Body of pancreas (tissue), 4 donors: ENCODE measurements around the gene ANGPTL4. TPM values are rescaled to one million over a fixed set of nuclear protein-coding genes. Genes with fewer than 3 reads are reported as not detected.
A peak's percentile ranks its signal among the peaks of the same experiment; 100 is the strongest.

Experiments
- ATAC-seq: fragments of 150-250 bp; one replicate; pipeline ENCODE4 v1.9.1; 2016
- DNase-seq, 4 donors: peaks; one replicate each; pipeline ENCODE4 v3.0.0-alpha.2; 2019
- H3K27ac ChIP-seq, 4 donors: fragments of 200-600 bp; sonication (generic); 1 replicate in 3 of 4; 2 replicates in 1 of 4; pipeline versions ENCODE4 v1.5.1 to v1.6.1; 2016 to 2019; ENCODE audit warnings: mild to moderate bottlenecking in 1 of 4, mixed read lengths in 1 of 4, moderate library complexity in 1 of 4
- H3K27me3 ChIP-seq, 2 donors: fragments of 200-600 bp; sonication (generic); one replicate each; pipeline ENCODE4 v1.6.0; 2016; ENCODE audit warnings: mild to moderate bottlenecking in 1 of 2
- H3K36me3 ChIP-seq, 2 donors: fragments of 200-600 bp; sonication (generic); replicated peaks in 1 of 2; 2 replicates each; pipeline ENCODE4 v1.5.1; 2016; ENCODE audit warnings: low read depth in 2 of 2; ENCODE audit not compliant: insufficient read depth in 1 of 2
- H3K4me1 ChIP-seq: fragments of 200-600 bp; sonication (generic); one replicate; pipeline ENCODE4 v1.6.0; 2016
- H3K4me3 ChIP-seq, 2 donors: fragments of 200-600 bp; sonication (generic); 1 replicate in 1 of 2; 2 replicates in 1 of 2; pipeline ENCODE4 v1.5.1; 2016 to 2019
- H3K9me3 ChIP-seq, 3 donors: fragments of 200-600 bp; sonication (generic); 1 replicate in 2 of 3; 2 replicates in 1 of 3; pipeline ENCODE4 v1.5.1; 2016
- POLR2A ChIP-seq, 3 donors: fragments of 450-650 bp; IDR thresholded peaks; one replicate each; pipeline ENCODE4 v1.6.1; 2016; ENCODE audit warnings: antibody characterized with exemption in 3 of 3, mild to moderate bottlenecking in 2 of 3
- WGBS, 2 donors: methylation state at CpG; one replicate each; pipeline ENCODE4 v1.1.5; 2017; 5-methylcytosine and 5-hydroxymethylcytosine counted together
- intact Hi-C: fragments of 100-400 bp; cut with DNase I; formaldehyde crosslinking; loops from one replicate; pipeline ENCODE4 v1.15.1; 2023
- total RNA-seq, 2 donors: library from RNA; depleted of rRNA; stranded (reverse); fragments of >200 nt; gene quantifications; one replicate each; pipeline ENCODE4 v1.1.0, GENCODE V29; 2016
- TF ChIP-seq, protein P1 (sequence below), 7 experiments: fragments of 450-650 bp in 4 of 7; fragments of 200-600 bp in 3 of 7; sonication (generic) in 3 of 7; IDR thresholded peaks; one replicate each; pipeline ENCODE4 v1.5.1; 2016 to 2019; ENCODE audit warnings: antibody characterized with exemption in 7 of 7

ANGPTL4 gene
- total RNA-seq, 2 donors from 2014 or later, result 68.7 to 110 TPM

GRCh38 chr19:8360196-8360595 is 3.8 kb upstream of the ANGPTL4 start:
- TF ChIP-seq, protein P1, sequence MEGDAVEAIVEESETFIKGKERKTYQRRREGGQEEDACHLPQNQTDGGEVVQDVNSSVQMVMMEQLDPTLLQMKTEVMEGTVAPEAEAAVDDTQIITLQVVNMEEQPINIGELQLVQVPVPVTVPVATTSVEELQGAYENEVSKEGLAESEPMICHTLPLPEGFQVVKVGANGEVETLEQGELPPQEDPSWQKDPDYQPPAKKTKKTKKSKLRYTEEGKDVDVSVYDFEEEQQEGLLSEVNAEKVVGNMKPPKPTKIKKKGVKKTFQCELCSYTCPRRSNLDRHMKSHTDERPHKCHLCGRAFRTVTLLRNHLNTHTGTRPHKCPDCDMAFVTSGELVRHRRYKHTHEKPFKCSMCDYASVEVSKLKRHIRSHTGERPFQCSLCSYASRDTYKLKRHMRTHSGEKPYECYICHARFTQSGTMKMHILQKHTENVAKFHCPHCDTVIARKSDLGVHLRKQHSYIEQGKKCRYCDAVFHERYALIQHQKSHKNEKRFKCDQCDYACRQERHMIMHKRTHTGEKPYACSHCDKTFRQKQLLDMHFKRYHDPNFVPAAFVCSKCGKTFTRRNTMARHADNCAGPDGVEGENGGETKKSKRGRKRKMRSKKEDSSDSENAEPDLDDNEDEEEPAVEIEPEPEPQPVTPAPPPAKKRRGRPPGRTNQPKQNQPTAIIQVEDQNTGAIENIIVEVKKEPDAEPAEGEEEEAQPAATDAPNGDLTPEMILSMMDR (IDR thresholded peaks at IDR 0.05), result no peak
- no peak overlapping the region for H3K4me3 ChIP-seq
- peaks cover 61% of the 10 kb centered on the region for H3K4me1 ChIP-seq
- no peak overlapping the region for H3K27ac ChIP-seq
- WGBS, 2 donors, result 80 to 89% methylated on average over 8 of the region's 8 CpGs
- no peaks in the 10 kb centered on the region for H3K27me3 ChIP-seq
- H3K36me3 ChIP-seq, result no peaks in the 10 kb centered on the region
- no peak for ATAC-seq
- no peaks in the 10 kb centered on the region for H3K9me3 ChIP-seq
- no peak for DNase-seq
- intact Hi-C loops, result no loop called here

DNA sequence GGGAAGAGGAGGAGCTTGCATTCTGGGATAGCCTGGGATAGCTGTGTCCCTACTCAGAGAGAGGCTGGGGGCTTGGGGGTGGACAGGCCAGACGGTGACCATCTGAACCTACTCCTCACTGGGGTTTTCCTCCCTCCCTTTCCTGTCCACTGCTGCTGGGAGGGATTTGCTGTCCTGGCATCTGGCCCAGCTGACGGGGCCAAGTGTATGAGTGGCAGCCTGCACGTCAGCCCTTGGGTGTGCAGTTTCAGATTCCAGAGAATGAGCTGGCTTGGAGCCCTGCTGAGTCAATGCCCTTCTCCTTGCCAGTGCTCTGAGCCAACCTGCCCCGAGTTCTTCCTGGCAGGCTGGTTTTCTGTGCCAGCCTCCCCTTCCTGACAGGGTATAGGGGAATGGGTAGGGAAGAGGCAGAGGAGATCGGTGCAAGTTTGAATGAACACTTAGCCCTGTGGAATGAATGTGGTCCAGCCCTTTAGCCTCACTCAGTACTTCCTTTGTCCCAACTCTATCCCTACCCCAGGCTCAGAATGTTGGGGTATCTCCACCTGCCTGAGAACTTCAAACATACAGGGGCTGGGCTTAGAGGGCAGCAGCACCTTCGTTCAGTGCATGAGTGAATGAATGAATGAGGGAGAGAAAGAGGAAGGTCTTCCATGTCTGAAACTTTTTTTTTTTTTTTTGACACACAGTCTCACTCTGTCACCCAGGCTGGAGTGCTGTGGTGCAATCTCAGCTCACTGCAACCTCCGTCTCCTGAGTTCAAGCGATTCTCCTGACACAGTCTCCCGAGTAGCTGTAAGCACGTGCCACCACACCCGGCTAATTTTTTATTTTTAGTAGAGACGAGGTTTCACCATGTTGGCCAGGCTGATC is 1.8 kb upstream of the ANGPTL4 start:
- Histone ChIP-seq H3K36me3 (no peaks in the 10 kb centered on the region), H3K4me3 (no peak overlapping the region), H3K27ac (peak overlapping the region; percentile 77 to 93 (median 86)), H3K4me1 (peaks cover 59% of the 10 kb centered on the region), H3K9me3 (no peaks in the 10 kb centered on the region), H3K27me3 (no peaks in the 10 kb centered on the region)
- intact Hi-C loops, result no loop called here
- TF ChIP-seq, protein P1 (IDR thresholded peaks at IDR 0.05), result no peak
- peak in 1 of 3 donors; percentile 48 for TF ChIP-seq POLR2A (IDR thresholded peaks at IDR 0.05)
- WGBS, 2 donors, result 16 to 24% methylated on average over 10 to 11 of the region's 12 CpGs
- ATAC-seq (peak; percentile 95), DNase-seq (peak; percentile 98 to 100 (median 100))

GRCh38 chr19:8366121-8366581 is 2.2 kb downstream of the ANGPTL4 start:
- TF ChIP-seq, protein P1 (IDR thresholded peaks at IDR 0.05), result no peak
- TF ChIP-seq POLR2A (IDR thresholded peaks at IDR 0.05), result peak in 2 of 3 donors; percentile 5
- H3K27me3 ChIP-seq, result no peaks in the 10 kb centered on the region
- ATAC-seq (no peak), DNase-seq (peak in 3 of 4 donors; percentile 20 to 49 (median 47))
- H3K4me1 ChIP-seq, result peaks cover 85% of the 10 kb centered on the region
- H3K36me3 ChIP-seq, result no peaks in the 10 kb centered on the region
- H3K4me3 ChIP-seq, result no peak overlapping the region
- no peaks in the 10 kb centered on the region for H3K9me3 ChIP-seq
- 88 to 92% methylated on average over 8 to 11 of the region's 11 CpGs for whole genome bisulfite sequencing, 2 donors
- intact Hi-C loops, result no loop called here
- H3K27ac ChIP-seq, result peak overlapping the region; percentile 72 to 94 (median 92)

GRCh38 chr19:8366961-8367326 is 3.0 kb downstream of the ANGPTL4 start:
- 29 to 39% methylated on average over 9 to 13 of the region's 13 CpGs for WGBS, 2 donors
- Histone ChIP-seq H3K27ac (peak overlapping the region; percentile 72 to 94 (median 92)), H3K4me1 (peaks cover 88% of the 10 kb centered on the region), H3K4me3 (no peak overlapping the region), H3K27me3 (no peaks in the 10 kb centered on the region), H3K36me3 (no peaks in the 10 kb centered on the region), H3K9me3 (no peaks in the 10 kb centered on the region)
- peak in 3 of 4 donors; percentile 64 to 85 (median 85) for DNase-seq
- TF ChIP-seq, protein P1 (IDR thresholded peaks at IDR 0.05), result no peak
- no peak for TF ChIP-seq POLR2A (IDR thresholded peaks at IDR 0.05)
- peak; percentile 16 for ATAC-seq
- intact Hi-C loops, result no loop called here
